Fibroblast of lung (primary cell): ENCODE data around the gene BABAM2.

Source experiments
- CTCF ChIP-seq, 2 donors: IDR thresholded peaks in 1 of 2; conservative IDR thresholded peaks in 1 of 2; 1 replicate in 1 of 2; 2 replicates in 1 of 2; pipeline ENCODE4 v1.5.1; 2011 to 2012; ENCODE audit warnings: low read length in 2 of 2, control low read depth in 1 of 2, inconsistent platforms in 1 of 2, low read depth in 1 of 2, mild to moderate bottlenecking in 1 of 2
- EZH2 ChIP-seq: IDR thresholded peaks from 2 replicates; pipeline ENCODE4 v1.5.1; 2012; ENCODE audit warnings: low read length, control low read depth, mild to moderate bottlenecking; ENCODE audit errors: missing control alignments

DNA sequence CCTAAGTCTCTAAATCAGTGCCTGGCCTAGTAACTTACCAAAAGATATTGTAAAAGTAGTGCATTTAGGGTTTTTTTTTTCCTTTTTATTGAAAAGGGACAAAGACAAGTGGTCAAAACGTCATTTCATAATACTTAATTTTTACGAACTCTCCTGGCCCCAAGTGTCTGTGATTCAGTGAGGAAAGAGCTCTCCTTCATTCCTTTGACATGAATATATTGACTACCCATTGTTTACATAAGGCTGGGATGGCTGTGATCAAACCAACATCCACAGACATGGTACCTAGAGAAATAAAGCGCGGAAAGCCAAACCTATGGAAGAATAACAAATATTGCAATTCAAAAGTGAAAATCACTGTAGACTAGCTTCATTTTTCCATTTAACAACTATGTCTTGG, 198.4 kb downstream of the BABAM2 start:
- TF ChIP-seq CTCF (conservative IDR thresholded peaks at IDR 0.05 in 1 of 2, IDR thresholded peaks at IDR 0.05 in 1 of 2; ENCODE audit: low read depth in 1 of 2, low read length in 2 of 2), result no peak
- TF ChIP-seq EZH2, result no peak
